ENCODE data around the gene CDKAL1. TPM values are rescaled to one million over a fixed set of nuclear protein-coding genes. Genes with fewer than 3 reads are reported as not detected.

Gene CDKAL1
- total and polyA plus RNA-seq, 4 donors, result 3.0 to 21.7 (median 9.4) TPM

- Histone ChIP-seq H3K9me3 (ENCODE audit: control insufficient read depth, low read length) (no peaks in the 10 kb centered on the region), H3K4me3 (ENCODE audit: low read length in 2 of 2) (peak overlapping the region in 1 of 2 donors; percentile 41), H3K27me3 (ENCODE audit: control insufficient read depth in 1 of 2, insufficient read depth in 2 of 2, low read length in 1 of 2) (no peaks in the 10 kb centered on the region), H3K36me3 (ENCODE audit: control insufficient read depth in 1 of 2, insufficient read depth in 2 of 2, low read length in 1 of 2) (no peaks in the 10 kb centered on the region), H3K27ac (ENCODE audit: low read depth in 1 of 2, low read length in 2 of 2) (peak overlapping the region in 1 of 2 donors; percentile 36), H3K4me1 (ENCODE audit: control insufficient read depth in 1 of 2, insufficient read depth in 2 of 2, low read length in 2 of 2) (peaks cover 0 to 3% of the 10 kb centered on the region in 2 donors)
- ATAC-seq (ENCODE audit: low FRiP score) (peak; percentile 75), DNase-seq (peak; percentile 65 to 75)
- WGBS, 2 donors, result 10 to 16% methylated on average over 4 of the region's 4 CpGs
- intact Hi-C loops (cut with DNase I), result loop anchor here in 1 of 2 donors (5.0 kb wide), 1 partner anchor 554 kb away; no protein-coding TSS in a partner anchor
Observed at GRCh38 chr6:21033575-21034026, 499.3 kb downstream of the CDKAL1 start.

GRCh38 chr6:21034345-21034744 is 500.1 kb downstream of the CDKAL1 start:
- Histone ChIP-seq H3K27ac (ENCODE audit: low read depth in 1 of 2, low read length in 2 of 2) (no peak overlapping the region), H3K9me3 (ENCODE audit: control insufficient read depth, low read length) (no peaks in the 10 kb centered on the region), H3K36me3 (ENCODE audit: control insufficient read depth in 1 of 2, insufficient read depth in 2 of 2, low read length in 1 of 2) (no peaks in the 10 kb centered on the region), H3K27me3 (ENCODE audit: control insufficient read depth in 1 of 2, insufficient read depth in 2 of 2, low read length in 1 of 2) (no peaks in the 10 kb centered on the region), H3K4me3 (ENCODE audit: low read length in 2 of 2) (no peak overlapping the region), H3K4me1 (ENCODE audit: control insufficient read depth in 1 of 2, insufficient read depth in 2 of 2, low read length in 2 of 2) (peaks cover 0 to 3% of the 10 kb centered on the region in 2 donors)
- intact Hi-C loops (cut with DNase I), result loop anchor here in 1 of 2 donors (5.0 kb wide), 1 partner anchor 553 kb away; no protein-coding TSS in a partner anchor
- WGBS, 2 donors, result 24 to 28% methylated on average over 3 of the region's 3 CpGs
- DNase-seq (no peak), ATAC-seq (ENCODE audit: low FRiP score) (no peak)

GRCh38 chr6:21037453-21037852 is 503.2 kb downstream of the CDKAL1 start:
- no peak overlapping the region for H3K4me3 ChIP-seq (ENCODE audit: low read length in 2 of 2)
- no peaks in the 10 kb centered on the region for H3K36me3 ChIP-seq (ENCODE audit: control insufficient read depth in 1 of 2, insufficient read depth in 2 of 2, low read length in 1 of 2)
- H3K27me3 ChIP-seq (ENCODE audit: control insufficient read depth in 1 of 2, insufficient read depth in 2 of 2, low read length in 1 of 2), result no peaks in the 10 kb centered on the region
- WGBS, 2 donors, result 97 to 98% methylated on average over 1 of the region's 1 CpG
- no peaks in the 10 kb centered on the region for H3K9me3 ChIP-seq (ENCODE audit: control insufficient read depth, low read length)
- intact Hi-C loops (cut with DNase I), result no loop called here
- DNase-seq (no peak), ATAC-seq (ENCODE audit: low FRiP score) (no peak)
- H3K27ac ChIP-seq (ENCODE audit: low read depth in 1 of 2, low read length in 2 of 2), result no peak overlapping the region
- H3K4me1 ChIP-seq (ENCODE audit: control insufficient read depth in 1 of 2, insufficient read depth in 2 of 2, low read length in 2 of 2), result peaks cover 0 to 3% of the 10 kb centered on the region in 2 donors

- H3K27ac ChIP-seq (ENCODE audit: low read depth in 1 of 2, low read length in 2 of 2), result no peak overlapping the region
- 95 to 97% methylated on average over 7 of the region's 7 CpGs for WGBS, 2 donors
- H3K9me3 ChIP-seq (ENCODE audit: control insufficient read depth, low read length), result no peaks in the 10 kb centered on the region
- no peak for ATAC-seq (ENCODE audit: low FRiP score)
- no peaks in the 10 kb centered on the region for H3K4me1 ChIP-seq (ENCODE audit: control insufficient read depth in 1 of 2, insufficient read depth in 2 of 2, low read length in 2 of 2)
- H3K36me3 ChIP-seq (ENCODE audit: control insufficient read depth in 1 of 2, insufficient read depth in 2 of 2, low read length in 1 of 2), result no peaks in the 10 kb centered on the region
- H3K27me3 ChIP-seq (ENCODE audit: control insufficient read depth in 1 of 2, insufficient read depth in 2 of 2, low read length in 1 of 2), result no peaks in the 10 kb centered on the region
- intact Hi-C loops (cut with DNase I), result no loop called here
- DNase-seq, result no peak
- no peak overlapping the region for H3K4me3 ChIP-seq (ENCODE audit: low read length in 2 of 2)
Observed at GRCh38 chr6:21039926-21040325, 505.7 kb downstream of the CDKAL1 start.

- intact Hi-C loops (cut with DNase I), result no loop called here
- Histone ChIP-seq H3K9me3 (ENCODE audit: control insufficient read depth, low read length) (no peaks in the 10 kb centered on the region), H3K27me3 (ENCODE audit: control insufficient read depth in 1 of 2, insufficient read depth in 2 of 2, low read length in 1 of 2) (no peaks in the 10 kb centered on the region), H3K27ac (ENCODE audit: low read depth in 1 of 2, low read length in 2 of 2) (no peak overlapping the region), H3K36me3 (ENCODE audit: control insufficient read depth in 1 of 2, insufficient read depth in 2 of 2, low read length in 1 of 2) (no peaks in the 10 kb centered on the region), H3K4me3 (ENCODE audit: low read length in 2 of 2) (no peak overlapping the region), H3K4me1 (ENCODE audit: control insufficient read depth in 1 of 2, insufficient read depth in 2 of 2, low read length in 2 of 2) (no peaks in the 10 kb centered on the region)
- DNase-seq, result no peak
- WGBS, 2 donors, result 47 to 48% methylated on average over 5 of the region's 5 CpGs
- no peak for ATAC-seq (ENCODE audit: low FRiP score)
Observed at GRCh38 chr6:21045135-21045700, 511.0 kb downstream of the CDKAL1 start.

- WGBS, 2 donors, result 77 to 80% methylated on average over 6 of the region's 6 CpGs
- Histone ChIP-seq H3K27ac (ENCODE audit: low read depth in 1 of 2, low read length in 2 of 2) (no peak overlapping the region), H3K9me3 (ENCODE audit: control insufficient read depth, low read length) (no peaks in the 10 kb centered on the region), H3K36me3 (ENCODE audit: control insufficient read depth in 1 of 2, insufficient read depth in 2 of 2, low read length in 1 of 2) (no peaks in the 10 kb centered on the region), H3K27me3 (ENCODE audit: control insufficient read depth in 1 of 2, insufficient read depth in 2 of 2, low read length in 1 of 2) (no peaks in the 10 kb centered on the region), H3K4me3 (ENCODE audit: low read length in 2 of 2) (no peak overlapping the region), H3K4me1 (ENCODE audit: control insufficient read depth in 1 of 2, insufficient read depth in 2 of 2, low read length in 2 of 2) (no peaks in the 10 kb centered on the region)
- DNase-seq (no peak), ATAC-seq (ENCODE audit: low FRiP score) (no peak)
- intact Hi-C loops (cut with DNase I), result no loop called here
Observed at GRCh38 chr6:21046276-21046675, 512.0 kb downstream of the CDKAL1 start.

GRCh38 chr6:21048047-21048446 is 513.8 kb downstream of the CDKAL1 start:
- Histone ChIP-seq H3K9me3 (ENCODE audit: control insufficient read depth, low read length) (no peaks in the 10 kb centered on the region), H3K27ac (ENCODE audit: low read depth in 1 of 2, low read length in 2 of 2) (no peak overlapping the region), H3K27me3 (ENCODE audit: control insufficient read depth in 1 of 2, insufficient read depth in 2 of 2, low read length in 1 of 2) (no peaks in the 10 kb centered on the region), H3K4me1 (ENCODE audit: control insufficient read depth in 1 of 2, insufficient read depth in 2 of 2, low read length in 2 of 2) (no peaks in the 10 kb centered on the region), H3K4me3 (ENCODE audit: low read length in 2 of 2) (no peak overlapping the region), H3K36me3 (ENCODE audit: control insufficient read depth in 1 of 2, insufficient read depth in 2 of 2, low read length in 1 of 2) (no peaks in the 10 kb centered on the region)
- ATAC-seq (ENCODE audit: low FRiP score) (no peak), DNase-seq (no peak)
- WGBS, 2 donors, result 90 to 95% methylated on average over 2 of the region's 2 CpGs
- intact Hi-C loops (cut with DNase I), result no loop called here

- DNase-seq, result no peak
Observed at GRCh38 chr6:21049148-21049547, 514.9 kb downstream of the CDKAL1 start.

GRCh38 chr6:21049572-21049971 is 515.3 kb downstream of the CDKAL1 start:
- no peak for ATAC-seq (ENCODE audit: low FRiP score)
- intact Hi-C loops (cut with DNase I), result no loop called here
- no peaks in the 10 kb centered on the region for H3K36me3 ChIP-seq (ENCODE audit: control insufficient read depth in 1 of 2, insufficient read depth in 2 of 2, low read length in 1 of 2)
- H3K27ac ChIP-seq (ENCODE audit: low read depth in 1 of 2, low read length in 2 of 2), result no peak overlapping the region
- no peaks in the 10 kb centered on the region for H3K9me3 ChIP-seq (ENCODE audit: control insufficient read depth, low read length)
- H3K4me3 ChIP-seq (ENCODE audit: low read length in 2 of 2), result no peak overlapping the region
- no peak for DNase-seq
- H3K27me3 ChIP-seq (ENCODE audit: control insufficient read depth in 1 of 2, insufficient read depth in 2 of 2, low read length in 1 of 2), result no peaks in the 10 kb centered on the region
- no peaks in the 10 kb centered on the region for H3K4me1 ChIP-seq (ENCODE audit: control insufficient read depth in 1 of 2, insufficient read depth in 2 of 2, low read length in 2 of 2)

More at GRCh38 chr6:21049148-21049547, 514.9 kb downstream of the CDKAL1 start:
- Histone ChIP-seq H3K4me1 (ENCODE audit: control insufficient read depth in 1 of 2, insufficient read depth in 2 of 2, low read length in 2 of 2) (no peaks in the 10 kb centered on the region), H3K27me3 (ENCODE audit: control insufficient read depth in 1 of 2, insufficient read depth in 2 of 2, low read length in 1 of 2) (no peaks in the 10 kb centered on the region), H3K27ac (ENCODE audit: low read depth in 1 of 2, low read length in 2 of 2) (no peak overlapping the region), H3K36me3 (ENCODE audit: control insufficient read depth in 1 of 2, insufficient read depth in 2 of 2, low read length in 1 of 2) (no peaks in the 10 kb centered on the region), H3K4me3 (ENCODE audit: low read length in 2 of 2) (no peak overlapping the region), H3K9me3 (ENCODE audit: control insufficient read depth, low read length) (no peaks in the 10 kb centered on the region)
- intact Hi-C loops (cut with DNase I), result no loop called here
- no peak for ATAC-seq (ENCODE audit: low FRiP score)
